Esophagus squamous epithelium (tissue), 4 donors: ENCODE results near the gene PHKB.
"Not testable (repeated sequence)": the region's sequence is repeated elsewhere in the genome, so short reads cannot be mapped to it uniquely, and the experiment has no call there.

Experiments
- CTCF ChIP-seq, 6 experiments: fragments of 450-650 bp in 4 of 6; fragments of 200-600 bp in 2 of 6; sonication (generic) in 2 of 6; IDR thresholded peaks; one replicate each; pipeline ENCODE4 v1.5.1; 2016 to 2019; ENCODE audit warnings: antibody characterized with exemption in 6 of 6, mild to moderate bottlenecking in 4 of 6, moderate library complexity in 4 of 6
- POLR2A ChIP-seq, 4 donors: fragments of 450-650 bp; IDR thresholded peaks; one replicate each; pipeline ENCODE4 v1.6.1; 2017; ENCODE audit warnings: antibody characterized with exemption in 4 of 4, mild to moderate bottlenecking in 4 of 4, moderate library complexity in 3 of 4

GRCh38 chr16:47468070-47468689 is 7.0 kb downstream of the PHKB start:
- not testable (repeated sequence) for TF ChIP-seq CTCF, POLR2A (IDR thresholded peaks at IDR 0.05)
